GM12891 (cell line): ENCODE data around the gene UNC5A.

Source experiments
- POLR2A ChIP-seq: IDR thresholded peaks from 2 replicates; pipeline ENCODE4 v1.6.1; 2011; ENCODE audit warnings: low read depth, low read length, control low read depth
- POLR2AphosphoS5 ChIP-seq: IDR thresholded peaks from 2 replicates; pipeline ENCODE4 v1.6.1; 2011; ENCODE audit warnings: low read depth, low read length, control low read depth
- POU2F2 ChIP-seq: IDR thresholded peaks from 2 replicates; pipeline ENCODE4 v1.6.1; 2011; ENCODE audit warnings: low read depth, mild to moderate bottlenecking, control low read depth, low read length, moderate library complexity

- TF ChIP-seq POU2F2 (no peak), POLR2A (no peak), POLR2AphosphoS5 (no peak)
These were observed 47.0 kb downstream of the UNC5A start for GRCh38 chr5:176857216-176857893.
